ENCODE data around the gene NOP14.
"Not testable (repeated sequence)": the region's sequence is repeated elsewhere in the genome, so short reads cannot be mapped to it uniquely, and the experiment has no call there.

The NOP14 gene

DNA sequence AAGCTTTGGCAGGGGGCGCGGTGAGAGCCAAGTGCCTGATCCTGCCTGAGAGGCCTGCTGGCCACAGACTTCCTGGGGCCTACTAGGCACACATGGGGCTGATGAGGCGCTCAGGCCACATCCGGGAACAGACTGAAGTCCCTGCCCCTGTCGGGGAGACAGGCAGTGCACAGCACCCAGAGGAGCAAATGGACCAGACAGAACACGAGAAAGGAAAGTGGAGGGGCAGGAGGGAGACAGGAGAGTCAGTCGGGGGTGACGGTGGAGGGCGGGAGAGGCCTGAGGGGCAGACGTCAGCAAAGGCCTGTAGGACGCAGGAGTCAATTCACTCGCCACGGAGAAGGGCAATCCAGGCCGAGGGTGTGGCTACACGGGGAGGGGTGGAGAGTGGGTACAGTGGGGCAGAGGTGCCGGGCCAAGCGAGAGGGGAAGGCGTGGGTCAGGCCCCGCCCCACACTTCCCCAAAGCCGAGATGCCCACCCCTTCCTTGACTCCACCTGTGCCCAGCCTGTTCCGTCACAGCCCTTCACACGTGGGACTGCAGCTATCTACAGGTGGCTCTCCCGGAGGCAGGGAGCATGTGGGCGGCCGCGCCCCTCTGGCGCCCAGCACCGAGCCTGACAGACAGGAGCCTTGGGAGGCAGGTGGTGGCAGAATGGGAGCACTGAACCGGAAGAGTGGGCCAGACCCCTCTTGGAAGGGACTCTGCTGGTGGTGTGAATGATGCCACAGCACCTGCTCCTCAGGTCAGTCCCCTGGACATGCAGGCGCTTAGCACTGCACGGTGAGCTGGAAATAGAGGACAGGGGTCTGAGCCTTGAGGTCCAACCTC lies 20.5 kb downstream of the NOP14 start:
- no peak for DNase-seq (ENCODE audit: low read depth in 2 of 2)

DNA sequence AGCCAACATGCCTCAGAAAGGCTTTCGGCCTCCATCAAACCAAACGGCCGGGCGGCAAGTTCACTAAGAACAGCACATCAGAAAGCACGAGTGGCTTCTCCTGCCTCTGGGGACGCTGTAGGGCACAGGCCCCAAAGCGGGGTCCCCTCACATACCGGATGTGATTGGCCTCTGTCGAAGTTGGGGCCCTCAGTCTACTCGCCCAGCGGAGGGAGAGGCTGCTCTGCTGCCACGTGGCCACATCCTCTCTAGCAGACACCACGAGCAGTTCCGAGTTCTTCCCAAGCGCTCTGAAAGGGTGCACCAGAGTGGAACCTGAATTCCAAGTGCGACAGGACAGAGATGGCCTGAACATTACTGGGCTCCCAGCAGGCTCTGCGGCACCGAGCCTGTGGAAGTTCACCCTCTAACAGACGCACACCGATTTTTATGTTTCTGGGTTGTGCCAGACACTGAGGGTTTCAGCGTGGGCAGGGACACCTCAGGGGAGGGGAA lies 21.1 kb downstream of the NOP14 start:
- DNase-seq (ENCODE audit: low read depth in 2 of 2) = no peak

DNA sequence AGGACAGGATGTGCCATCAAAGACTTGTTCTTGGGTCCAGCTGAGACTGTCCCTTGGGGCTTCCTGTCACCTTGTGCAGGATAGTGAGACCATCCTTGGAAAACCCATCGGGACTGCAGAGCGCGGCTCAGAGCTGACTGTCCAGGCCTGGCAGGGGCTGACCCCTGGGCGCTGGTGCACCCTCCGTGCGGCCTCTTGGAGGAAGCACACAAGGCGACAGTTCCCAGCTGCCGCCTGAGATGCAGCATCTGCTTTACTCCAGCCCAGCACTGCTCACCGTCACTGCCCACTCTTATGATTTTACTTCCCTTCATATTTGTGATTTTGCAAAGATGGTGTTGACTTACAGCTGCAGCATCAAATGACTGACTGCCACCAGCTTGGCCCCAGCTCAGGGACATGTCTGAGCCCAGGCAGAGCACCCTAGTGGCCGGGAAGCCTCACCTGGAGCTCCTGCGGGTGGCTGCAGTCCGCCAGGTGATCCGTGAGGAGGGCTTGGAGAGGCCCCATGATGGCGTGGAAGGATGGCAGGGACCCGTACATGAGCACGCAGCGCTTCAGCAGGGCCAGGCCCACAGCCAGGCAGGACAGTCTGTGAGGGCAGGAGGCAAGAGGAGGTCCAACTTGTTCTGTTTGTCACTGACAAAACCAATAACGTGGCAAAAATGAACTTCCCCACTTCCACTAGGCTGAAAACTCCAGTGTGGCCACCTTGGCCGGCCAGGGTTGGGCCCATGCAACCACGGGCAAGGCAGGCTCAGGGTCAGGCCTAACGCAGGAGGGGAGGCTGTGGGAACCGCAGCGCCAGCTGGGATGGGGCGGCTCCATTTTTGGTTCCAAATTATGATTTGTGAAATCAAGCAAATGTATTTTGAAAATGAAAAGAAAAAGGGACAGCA lies 21.8 kb downstream of the NOP14 start:
- DNase-seq (ENCODE audit: low read depth in 2 of 2) = no peak

DNA sequence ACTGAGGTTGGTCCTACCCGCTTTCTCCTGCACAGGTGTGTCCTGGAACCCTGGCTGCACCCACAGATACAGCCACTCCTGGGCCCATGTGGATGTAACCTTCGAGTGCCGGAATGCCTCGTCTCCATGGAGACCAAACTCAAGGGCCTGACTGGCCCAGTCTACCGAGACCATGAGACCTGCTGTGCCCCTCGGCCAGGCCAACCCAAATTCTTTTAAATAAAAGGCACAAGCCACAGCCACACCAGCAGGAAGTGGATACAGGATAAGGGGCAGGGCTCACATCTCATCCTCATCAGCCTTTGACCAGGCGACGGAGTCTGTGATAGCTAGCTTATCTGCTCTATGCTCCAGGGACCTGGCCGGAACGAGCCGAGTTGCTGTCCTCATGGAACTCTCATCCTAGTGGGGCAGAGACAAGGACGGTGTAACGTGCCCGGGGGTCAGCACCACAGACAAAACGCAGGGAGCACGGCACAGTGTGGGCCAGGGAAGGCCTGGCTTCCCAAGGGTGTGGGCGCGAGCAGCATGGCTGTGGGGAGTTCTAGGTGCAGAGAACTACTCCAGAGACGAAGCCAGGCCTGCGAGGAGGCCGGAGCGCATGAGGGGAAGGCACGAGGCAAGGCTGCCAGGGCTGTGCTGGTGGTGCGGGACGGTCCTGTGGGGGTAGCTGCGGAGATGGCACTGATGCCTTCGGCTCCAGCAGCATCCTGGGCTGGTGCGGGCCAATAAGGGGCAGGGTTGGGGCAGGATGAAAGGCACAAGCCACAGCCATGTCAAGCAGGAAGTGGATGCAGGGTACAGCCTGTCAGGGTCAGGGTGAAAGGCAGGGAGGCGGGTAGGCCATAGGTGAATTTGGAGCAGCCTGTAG lies 22.7 kb downstream of the NOP14 start:
- no peak for DNase-seq (ENCODE audit: low read depth in 2 of 2)

DNA sequence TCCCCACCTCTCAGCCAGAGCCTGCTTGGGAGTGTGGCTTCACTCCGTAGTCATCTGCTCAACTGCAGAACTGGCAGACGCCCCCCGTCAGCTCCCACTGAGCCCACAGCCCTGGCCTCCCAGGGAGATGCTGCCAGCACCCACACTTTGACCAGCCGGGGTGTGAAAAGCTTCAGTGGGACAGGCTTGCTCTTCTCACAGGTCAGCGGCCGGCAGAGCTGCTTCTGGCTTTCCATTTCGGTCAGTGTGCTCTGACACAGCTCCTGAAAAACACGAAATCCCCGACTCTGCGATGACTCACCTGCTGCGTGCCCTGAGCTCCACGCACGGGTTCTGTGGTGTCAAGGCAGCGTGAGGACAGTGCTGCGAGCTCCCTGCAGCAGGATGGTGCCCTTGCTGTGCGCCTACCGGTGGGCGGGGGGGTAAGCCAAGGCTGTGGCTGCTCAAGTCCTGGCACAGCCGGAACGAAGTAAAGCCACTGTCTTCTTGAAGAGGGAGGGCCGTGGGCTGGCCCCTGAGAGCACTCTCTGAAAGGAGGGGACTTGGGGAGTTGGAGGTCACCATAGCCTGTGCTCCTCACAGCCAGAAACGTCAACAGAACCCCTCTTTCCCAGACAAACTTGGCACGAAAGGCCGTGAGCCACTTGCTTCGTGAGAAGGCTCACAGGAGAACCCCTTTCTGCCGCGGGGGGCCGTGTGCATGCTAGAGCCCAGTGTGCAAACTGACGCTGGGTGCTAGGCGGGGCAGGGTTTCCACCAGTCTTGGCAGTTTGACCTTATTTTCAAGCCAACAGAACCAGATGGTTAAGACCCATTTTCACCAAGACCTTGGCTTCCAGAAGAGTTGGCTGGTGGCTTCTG lies 23.6 kb downstream of the NOP14 start:
- DNase-seq (ENCODE audit: low read depth in 2 of 2) = no peak

DNA sequence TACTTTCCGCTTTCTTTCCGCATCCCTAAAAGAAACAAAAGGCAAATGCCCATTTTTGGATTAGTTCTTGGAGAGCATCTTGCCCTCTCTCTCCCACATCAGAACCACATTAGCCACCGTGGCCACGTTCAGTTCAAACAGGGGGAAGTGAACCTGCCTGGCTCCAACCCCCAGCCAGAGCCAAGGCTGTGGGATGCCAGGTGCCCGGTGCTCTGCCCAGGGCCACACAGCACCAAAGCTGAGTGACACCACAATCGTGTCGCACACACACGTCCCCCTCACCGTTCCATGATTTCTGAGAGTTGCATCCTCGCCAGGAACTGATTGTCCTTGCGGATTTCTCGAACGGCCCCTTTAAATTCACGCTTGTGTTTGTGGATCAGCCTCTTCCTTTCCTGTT lies 24.3 kb downstream of the NOP14 start:
- no peak for DNase-seq (ENCODE audit: low read depth in 2 of 2)

DNA sequence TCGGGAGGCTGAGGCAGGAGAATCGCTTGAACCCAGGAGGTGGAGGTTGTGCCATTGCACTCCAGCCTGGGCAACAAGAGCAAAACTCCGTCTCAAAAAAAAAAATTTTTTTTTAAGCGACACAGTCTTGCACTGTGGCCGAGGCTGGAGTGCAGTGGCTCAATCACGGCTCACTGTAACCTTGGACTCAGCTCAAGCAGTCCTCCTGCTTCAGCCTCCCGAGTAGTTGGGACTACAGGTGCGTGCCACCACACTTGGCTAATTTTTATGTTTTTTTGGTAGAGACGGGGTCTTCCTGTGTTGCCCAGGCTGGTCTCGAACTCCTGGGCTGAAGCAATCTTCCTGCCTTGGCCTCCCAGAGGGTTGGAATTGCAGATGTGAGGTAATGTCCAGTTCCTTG lies 24.8 kb downstream of the NOP14 start:
- DNase-seq (ENCODE audit: low read depth in 2 of 2) = not testable (repeated sequence)

DNA sequence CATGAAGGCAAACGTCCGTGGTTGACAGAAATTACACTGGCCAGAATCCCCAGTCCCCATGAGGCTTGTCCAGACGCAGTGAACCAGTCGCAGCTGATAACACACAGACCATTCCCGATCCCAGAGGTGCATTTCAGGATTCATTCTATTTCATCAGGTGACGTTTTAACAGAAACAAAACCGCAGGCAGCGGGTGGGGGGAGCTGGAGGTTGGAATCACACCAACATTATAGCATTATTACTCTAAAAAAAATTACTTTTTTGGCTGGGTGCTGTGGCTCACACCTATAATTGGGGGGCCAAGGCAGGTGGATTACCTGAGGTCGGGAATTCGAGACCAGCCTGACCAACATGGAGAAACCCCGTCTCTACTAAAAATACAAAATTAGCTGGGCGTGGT lies 25.2 kb downstream of the NOP14 start:
- DNase-seq (ENCODE audit: low read depth in 2 of 2) = no peak

DNA sequence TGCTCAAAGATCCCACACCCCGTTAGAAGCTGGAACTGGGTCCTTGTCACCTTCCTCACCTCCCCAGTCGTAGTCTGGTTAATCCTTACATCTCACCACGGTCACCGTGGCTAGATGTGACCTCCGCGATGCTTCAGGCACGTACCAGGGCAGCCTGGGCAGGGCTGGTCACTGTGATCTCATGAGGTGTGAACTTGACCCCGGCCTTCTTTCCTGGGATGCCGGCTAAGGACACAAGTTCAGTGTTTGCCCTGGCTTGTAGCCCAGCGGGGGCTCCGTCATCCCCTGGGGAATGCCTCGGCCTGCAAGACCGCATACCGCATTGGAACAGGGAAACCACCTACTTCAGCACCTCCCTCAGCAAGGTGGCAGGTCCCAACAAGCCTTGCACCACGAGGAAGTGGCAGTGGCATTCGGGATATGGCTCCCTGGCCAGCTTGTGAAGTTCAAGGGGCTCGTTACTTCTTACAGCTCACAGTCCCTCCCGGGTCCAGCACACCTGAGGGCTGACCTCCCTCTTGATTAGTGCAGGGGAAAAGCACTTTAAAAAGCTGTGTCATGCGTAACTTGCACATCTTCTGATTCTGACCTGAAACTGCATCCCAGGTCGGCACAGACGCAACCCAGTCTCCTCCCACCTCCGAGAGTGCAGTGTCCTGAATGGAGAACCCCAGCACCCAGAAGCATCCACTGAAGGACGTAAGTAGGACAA lies 25.9 kb downstream of the NOP14 start:
- no peak for DNase-seq (ENCODE audit: low read depth in 2 of 2)

DNA sequence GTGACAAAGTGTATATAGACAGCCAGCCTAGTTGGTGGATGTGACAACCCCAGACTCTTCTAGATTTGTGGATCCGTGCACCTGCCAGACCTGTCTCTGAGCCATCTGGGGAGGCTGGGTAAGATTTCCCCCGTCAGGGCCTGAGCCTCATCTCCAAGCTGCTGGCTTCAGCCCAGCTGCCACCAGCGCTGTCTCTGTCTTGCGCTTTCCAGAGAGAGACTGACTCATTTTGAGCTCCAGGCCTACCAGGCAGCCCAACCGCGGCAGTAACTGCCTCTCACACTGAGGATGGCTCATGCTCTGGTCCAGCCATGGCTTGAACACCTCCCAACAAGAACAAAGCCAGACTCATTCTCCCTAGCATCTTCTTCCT lies 26.4 kb downstream of the NOP14 start:
- peak in 1 of 2 donors; percentile 60 for DNase-seq (ENCODE audit: low read depth in 2 of 2)

DNA sequence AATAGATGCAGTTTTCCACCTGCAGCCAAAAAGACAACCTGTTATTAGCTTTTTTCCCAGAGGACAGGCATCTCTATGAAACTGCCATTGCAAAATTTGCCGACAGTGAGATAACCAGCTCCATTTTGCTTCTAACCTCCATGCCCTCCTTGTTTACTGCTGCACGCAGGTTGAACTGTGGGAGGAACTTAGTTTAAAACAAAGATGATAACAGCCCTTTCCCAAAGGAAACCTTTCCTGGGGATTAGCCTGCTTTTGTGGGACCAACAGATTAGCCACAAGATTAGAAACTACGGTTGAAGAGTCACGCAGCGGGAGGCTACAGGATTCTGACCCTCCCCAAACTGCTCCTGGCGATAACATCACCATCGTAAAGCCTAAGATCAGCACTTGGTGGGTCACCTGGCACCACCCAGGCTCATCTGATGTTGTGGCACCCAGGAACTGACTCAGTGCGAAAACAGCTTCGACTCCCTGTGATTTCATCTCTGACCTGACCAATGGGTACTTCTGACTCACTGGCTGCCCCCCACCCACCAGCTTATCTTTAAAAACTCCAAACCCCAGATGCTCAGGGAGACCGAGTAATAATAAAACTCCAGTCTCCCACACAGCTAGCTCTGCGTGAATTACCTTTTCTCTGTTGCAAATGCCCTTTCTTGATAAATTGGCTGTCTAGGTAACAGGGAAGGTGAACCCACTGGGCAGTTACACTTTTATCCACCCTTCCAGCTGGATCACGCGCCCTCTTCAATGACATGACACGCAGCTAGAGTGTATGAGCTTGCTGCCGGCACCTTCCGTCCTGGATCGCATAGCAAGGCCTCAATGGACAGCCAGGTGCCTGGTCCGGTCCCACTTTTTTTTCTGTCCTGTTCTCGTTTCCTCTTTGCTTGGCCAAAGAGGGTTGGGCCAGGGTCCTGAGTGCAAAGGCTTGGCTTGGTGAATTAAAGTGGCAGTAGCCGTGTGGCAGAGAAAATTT lies 27.2 kb downstream of the NOP14 start:
- peak in 1 of 2 donors; percentile 72 for DNase-seq (ENCODE audit: low read depth in 2 of 2)

DNA sequence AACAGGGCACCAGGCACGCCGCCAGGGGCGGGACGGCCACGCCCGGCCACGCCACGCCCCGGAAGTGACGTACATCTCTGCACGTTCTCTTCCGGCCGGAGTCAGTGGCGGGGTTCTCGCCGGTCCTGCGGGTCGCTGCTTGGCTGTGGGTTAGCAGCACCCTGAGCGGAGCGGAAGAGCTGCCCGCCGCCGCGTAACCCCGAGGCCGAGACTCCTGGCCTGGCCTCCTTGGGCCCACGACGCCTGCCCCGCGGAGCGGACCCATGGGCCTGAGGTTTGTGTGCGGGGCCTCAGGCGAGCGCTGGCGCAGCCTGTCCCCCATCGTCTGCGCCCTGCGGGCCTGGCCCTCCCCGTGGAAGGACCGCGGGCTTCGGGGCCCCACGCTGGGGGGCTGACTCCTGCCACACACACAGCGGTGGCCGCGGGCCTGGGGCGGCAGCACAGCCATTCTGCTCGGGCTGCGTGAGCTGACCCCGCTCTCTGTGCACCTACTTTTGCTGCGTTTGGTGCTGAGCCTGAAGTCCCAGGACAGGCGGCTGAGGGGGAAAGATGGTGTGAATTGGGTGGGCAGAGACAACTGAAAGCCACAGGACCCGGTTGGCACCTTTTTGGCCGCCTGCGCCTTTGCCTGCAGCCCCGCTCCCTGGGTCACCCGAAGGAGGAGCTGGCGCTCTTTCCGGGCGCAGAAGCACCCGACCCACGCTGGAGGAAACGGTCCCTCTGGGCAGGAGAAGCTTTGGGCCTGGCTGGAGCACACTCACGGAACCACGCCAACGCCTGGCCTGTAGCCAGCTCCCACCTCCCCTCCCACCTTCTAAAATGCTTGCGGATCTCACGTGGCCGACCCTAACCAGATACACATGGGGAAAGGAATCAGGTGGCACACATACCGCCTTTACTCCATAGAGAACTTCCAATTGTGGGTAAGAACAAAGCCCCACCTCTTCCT lies 28.1 kb downstream of the NOP14 start:
- DNase-seq (ENCODE audit: low read depth in 2 of 2) = peak; percentile 97 to 98

DNA sequence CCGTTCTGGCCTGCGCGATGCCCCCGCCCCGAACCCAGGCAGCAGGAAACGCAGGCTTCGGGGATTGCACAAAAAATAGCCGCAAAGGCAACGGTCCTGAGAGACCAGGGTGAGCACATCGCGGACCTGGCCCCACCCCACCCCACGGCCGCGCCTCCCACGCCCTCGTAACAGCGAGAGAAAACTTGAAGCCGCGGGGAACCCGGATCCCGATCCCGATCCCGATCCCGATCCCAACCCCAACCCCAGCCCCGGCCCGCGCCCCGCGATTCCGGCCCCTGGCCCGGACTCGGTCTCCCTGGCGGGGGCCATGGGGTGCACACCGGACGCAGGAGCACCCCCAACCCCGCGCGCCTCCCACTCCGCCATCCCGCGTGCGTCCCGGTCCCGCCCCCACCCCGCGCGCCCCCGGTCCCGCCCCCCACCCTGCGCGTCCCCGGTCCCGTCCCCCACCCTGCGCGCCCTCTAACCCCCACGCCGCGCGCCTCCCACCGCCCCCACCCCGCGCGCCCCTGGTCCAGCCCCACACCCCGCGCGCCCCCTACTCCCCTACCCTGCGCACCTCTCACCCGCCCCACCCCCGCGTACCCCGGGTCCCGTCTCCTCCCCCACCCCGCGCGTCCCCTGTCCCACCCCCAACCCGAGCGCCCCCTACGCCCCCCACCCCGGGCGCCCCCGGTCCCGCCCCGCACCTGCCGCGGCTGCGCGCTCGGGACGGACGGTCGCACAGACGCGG lies 29.0 kb downstream of the NOP14 start:
- no peak for DNase-seq (ENCODE audit: low read depth in 2 of 2)

DNA sequence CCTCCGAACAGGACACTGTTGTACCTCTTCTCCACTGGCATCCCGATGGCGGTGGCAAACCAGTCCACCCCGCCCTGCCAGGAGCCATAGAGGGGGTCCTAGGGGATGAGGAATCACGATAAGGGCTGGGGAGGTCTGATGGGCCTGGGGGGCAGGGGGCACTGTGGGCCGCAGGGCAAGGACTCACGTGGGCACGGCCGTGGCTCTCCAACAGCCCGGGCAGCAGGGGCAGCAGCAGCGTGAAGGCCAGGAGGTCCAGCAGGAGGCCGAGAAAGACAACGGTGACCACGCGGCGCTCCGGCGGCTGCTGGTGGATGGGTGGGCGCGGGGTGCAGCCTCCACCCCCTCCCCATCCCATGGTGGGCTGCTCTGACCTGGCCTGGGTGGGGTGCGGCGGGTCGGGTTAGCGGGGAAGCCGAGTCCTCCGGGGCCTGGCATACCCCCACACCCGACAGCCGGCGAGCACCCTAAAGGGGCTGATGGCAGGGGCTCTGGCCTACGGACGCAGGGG lies 29.6 kb downstream of the NOP14 start:
- no peak for DNase-seq (ENCODE audit: low read depth in 2 of 2)

DNA sequence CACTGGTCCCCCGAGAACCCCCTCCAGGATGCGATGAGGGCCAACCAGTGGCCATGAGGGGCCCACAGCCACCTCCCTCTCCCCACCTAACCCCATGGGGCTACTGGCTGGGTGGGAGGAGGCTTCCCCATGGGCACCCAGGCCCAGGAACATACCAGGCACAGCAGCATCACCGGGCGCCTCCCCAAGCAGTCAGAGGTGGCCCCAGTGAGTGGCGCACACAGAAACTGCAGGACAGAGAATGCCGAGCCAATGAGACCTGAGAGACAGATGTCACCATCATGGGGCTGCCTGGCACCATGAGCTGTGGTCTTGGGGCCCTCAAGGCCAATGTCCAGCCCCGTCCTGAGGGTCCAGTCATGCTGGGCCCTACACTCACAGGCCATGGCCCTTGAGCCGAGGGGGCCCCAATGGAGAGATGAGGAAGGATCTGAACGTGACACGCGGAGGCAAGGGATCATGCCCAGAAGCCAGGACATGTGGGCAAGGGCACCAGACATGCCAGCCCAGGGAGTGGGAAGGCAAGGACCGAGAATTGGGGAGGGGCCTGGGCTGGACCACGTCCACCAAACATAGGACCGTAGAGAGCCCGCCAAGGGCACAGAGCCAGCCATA lies 30.1 kb downstream of the NOP14 start:
- no peak for DNase-seq (ENCODE audit: low read depth in 2 of 2)

DNA sequence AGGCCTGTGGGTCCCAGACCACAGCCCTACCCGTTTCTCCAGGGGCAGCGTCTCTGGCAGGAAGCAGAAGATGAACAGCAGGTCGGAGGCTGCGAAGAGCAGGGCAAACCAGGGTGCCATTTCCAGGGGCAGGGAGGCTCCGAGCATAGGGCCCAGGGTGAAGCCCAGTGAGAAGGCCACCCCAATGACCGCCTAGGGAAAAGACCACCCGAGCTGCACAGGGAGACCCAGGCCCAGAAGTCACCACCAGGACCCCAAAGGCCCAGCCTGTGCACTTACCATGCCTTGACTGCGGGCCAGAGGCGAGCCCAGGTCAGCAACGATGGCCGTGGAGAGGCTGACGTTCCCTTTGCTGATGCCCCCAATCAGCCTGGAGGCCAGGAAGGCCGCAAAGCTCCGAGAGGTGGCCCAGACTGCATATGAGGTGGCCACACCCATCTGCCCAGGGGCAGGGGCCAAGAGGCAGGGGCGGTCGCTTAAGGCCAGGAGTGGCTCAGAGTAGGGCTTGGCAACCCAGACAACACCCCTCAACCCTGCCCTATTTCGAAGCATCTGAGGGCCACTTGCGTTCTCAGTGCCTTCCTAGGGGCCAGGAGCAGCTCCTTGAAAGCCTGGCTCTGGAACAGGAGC lies 30.8 kb downstream of the NOP14 start:
- no peak for DNase-seq (ENCODE audit: low read depth in 2 of 2)

All from stimulated activated CD8-positive, alpha-beta memory T cell treated with anti-CD3 and anti-CD28 coated beads, Interleukin-2, amount 100 ng/mL, for 48 hours (primary cell).